Measurements from ENCODE around the gene GRIN1.
A peak's percentile ranks its signal among the peaks of the same experiment; 100 is the strongest.

Gene GRIN1

GRCh38 chr9:137198051-137198901, 59.3 kb downstream of the GRIN1 start:
- no peak for DNase-seq

- DNase-seq, result no peak
These were observed 59.9 kb downstream of the GRIN1 start for GRCh38 chr9:137198902-137199283.

GRCh38 chr9:137199411-137200121, 60.6 kb downstream of the GRIN1 start:
- DNase-seq, result no peak

- DNase-seq, result peak; percentile 97
These were observed 61.6 kb downstream of the GRIN1 start, which contains the start of gene TPRN for GRCh38 chr9:137200311-137201204. TPRN (minus strand) TSS chr9:137200741; CDS start chr9:137200711, 30 bp downstream.

GRCh38 chr9:137201205-137201868, 62.4 kb downstream of the GRIN1 start:
- DNase-seq, result no peak

GRCh38 chr9:137202966-137203365, 64.0 kb downstream of the GRIN1 start:
- no peak for DNase-seq

GRCh38 chr9:137204731-137205125, 65.8 kb downstream of the GRIN1 start:
- no peak for DNase-seq

- DNase-seq, result peak; percentile 84
These were observed 66.4 kb downstream of the GRIN1 start, which contains the start of the genes NDOR1 and TMEM203 for GRCh38 chr9:137205126-137206069. NDOR1 (plus strand) TSS chr9:137205700; CDS start chr9:137205778, 78 bp downstream. TMEM203 (minus strand) TSS chr9:137205648; CDS start chr9:137205414, 234 bp downstream.

GRCh38 chr9:137206602-137207001, 67.6 kb downstream of the GRIN1 start:
- no peak for DNase-seq

GRCh38 chr9:137211532-137211931, 72.6 kb downstream of the GRIN1 start:
- no peak for DNase-seq

- DNase-seq, result no peak
These were observed 73.6 kb downstream of the GRIN1 start for GRCh38 chr9:137212520-137212919.

GRCh38 chr9:137213160-137214060, 74.5 kb downstream of the GRIN1 start:
- DNase-seq, result no peak

- no peak for DNase-seq
These were observed 75.7 kb downstream of the GRIN1 start for GRCh38 chr9:137214620-137215019.

GRCh38 chr9:137215196-137215986, 76.4 kb downstream of the GRIN1 start:
- no peak for DNase-seq

GRCh38 chr9:137216188-137216965, 77.4 kb downstream of the GRIN1 start:
- no peak for DNase-seq

- DNase-seq, result no peak
These were observed 78.6 kb downstream of the GRIN1 start for GRCh38 chr9:137217276-137218211.

- no peak for DNase-seq
These were observed 79.3 kb downstream of the GRIN1 start for GRCh38 chr9:137218212-137218753.

Data from NK-92 treated with Interleukin-12 subunit alpha and Interleukin-12 subunit beta, amount 100 ng/mL, for 24 hours (cell line).